ENCODE data around the gene ISG15. TPM values are rescaled to one million over a fixed set of nuclear protein-coding genes. Genes with fewer than 3 reads are reported as not detected.
"Not testable (repeated sequence)": the region's sequence is repeated elsewhere in the genome, so short reads cannot be mapped to it uniquely, and the experiment has no call there.

The ISG15 gene
- total and polyA plus RNA-seq, 10 donors = 23.3 to 230 (median 58.8) TPM

DNA sequence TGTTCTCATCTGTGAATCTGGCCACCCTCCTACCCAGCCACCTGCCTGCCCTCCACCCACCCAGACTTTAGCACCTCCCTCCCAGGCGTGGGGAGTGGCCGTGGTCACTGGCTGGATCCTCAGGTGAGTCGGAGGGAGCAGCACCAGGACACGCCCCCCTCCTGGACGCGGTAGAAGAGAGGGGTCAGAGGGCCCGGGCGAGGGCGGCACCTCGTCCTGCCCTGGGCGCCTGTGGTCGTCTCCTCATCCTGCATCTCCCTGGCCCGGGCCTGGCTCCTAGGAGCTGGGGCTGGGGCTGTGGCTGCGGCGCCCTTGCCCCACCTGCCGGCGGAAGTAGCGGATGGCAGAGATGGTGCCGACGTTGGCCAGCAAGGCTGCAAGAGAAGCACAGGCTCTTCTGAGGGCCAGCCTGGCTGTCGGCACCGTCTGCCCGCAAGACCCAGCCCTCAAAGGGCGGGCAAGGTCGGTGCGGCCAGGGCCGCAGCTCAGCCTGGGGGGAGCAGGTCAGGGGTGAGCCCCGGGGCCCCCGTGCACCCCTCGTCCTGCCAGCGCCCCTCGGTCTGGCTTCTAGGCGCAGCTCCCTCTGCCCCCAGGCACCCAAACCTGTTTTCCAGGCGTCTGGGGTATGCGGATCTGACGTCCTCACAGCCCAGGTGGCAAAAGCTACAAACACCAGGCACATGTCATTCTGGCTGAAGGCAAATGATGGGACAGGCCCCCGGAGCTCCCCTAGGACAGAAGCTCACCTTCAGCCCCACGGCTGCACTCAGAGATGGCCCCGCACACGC, 37.2 kb upstream of the ISG15 start:
- 3 to 10% (median 5%) methylated on average over 8 to 40 of the region's 40 CpGs for WGBS, 5 donors
- Histone ChIP-seq H3K9me3 (no peaks in the 10 kb centered on the region), H3K36me3 (no peaks in the 10 kb centered on the region), H3K4me1 (peaks cover 5 to 14% (median 9%) of the 10 kb centered on the region in 6 donors), H3K27me3 (replicated peaks in 1 of 7) (peaks cover 10 to 81% (median 53%) of the 10 kb centered on the region in 7 donors), H3K27ac (peak overlapping the region in 1 of 8 donors; percentile 23), H3K4me3 (peak overlapping the region in 6 of 8 donors; percentile 10 to 59 (median 20))
- TF ChIP-seq POLR2AphosphoS5 (IDR thresholded peaks at IDR 0.05) (peak in 1 of 3 donors; percentile 70), POLR2A (IDR thresholded peaks at IDR 0.05) (no peak)
- TF ChIP-seq, protein P1, sequence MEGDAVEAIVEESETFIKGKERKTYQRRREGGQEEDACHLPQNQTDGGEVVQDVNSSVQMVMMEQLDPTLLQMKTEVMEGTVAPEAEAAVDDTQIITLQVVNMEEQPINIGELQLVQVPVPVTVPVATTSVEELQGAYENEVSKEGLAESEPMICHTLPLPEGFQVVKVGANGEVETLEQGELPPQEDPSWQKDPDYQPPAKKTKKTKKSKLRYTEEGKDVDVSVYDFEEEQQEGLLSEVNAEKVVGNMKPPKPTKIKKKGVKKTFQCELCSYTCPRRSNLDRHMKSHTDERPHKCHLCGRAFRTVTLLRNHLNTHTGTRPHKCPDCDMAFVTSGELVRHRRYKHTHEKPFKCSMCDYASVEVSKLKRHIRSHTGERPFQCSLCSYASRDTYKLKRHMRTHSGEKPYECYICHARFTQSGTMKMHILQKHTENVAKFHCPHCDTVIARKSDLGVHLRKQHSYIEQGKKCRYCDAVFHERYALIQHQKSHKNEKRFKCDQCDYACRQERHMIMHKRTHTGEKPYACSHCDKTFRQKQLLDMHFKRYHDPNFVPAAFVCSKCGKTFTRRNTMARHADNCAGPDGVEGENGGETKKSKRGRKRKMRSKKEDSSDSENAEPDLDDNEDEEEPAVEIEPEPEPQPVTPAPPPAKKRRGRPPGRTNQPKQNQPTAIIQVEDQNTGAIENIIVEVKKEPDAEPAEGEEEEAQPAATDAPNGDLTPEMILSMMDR (IDR thresholded peaks at IDR 0.05 in 8 of 11, conservative IDR thresholded peaks at IDR 0.05 in 3 of 11) = peak in 9 of 11 experiments; percentile 44 to 84 (median 56)
- intact Hi-C loops (cut with DNase I; ENCODE audit: low total_unique reads) = no loop called here
- peak; percentile 88 for DNase-seq

DNA sequence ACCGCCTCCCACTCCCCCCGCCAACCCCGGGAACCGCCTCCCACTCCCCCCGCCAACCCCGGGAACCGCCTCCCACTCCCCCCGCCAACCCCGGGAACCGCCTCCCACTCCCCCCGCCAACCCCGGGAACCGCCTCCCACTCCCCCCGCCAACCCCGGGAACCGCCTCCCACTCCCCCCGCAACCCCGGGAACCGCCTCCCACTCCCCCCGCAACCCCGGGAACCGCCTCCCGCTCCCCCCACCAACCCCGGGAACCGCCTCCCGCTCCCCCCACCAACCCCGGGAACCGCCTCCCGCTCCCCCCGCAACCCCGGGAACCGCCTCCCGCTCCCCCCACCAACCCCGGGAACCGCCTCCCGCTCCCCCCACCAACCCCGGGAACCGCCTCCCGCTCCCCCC, 36.5 kb upstream of the ISG15 start:
- H3K27ac ChIP-seq; H3K4me3 ChIP-seq; DNase-seq; H3K9me3 ChIP-seq; intact Hi-C loops (cut with DNase I; ENCODE audit: low total_unique reads); H3K36me3 ChIP-seq: not testable (repeated sequence)
- Histone ChIP-seq H3K4me1 (peaks cover 5 to 14% (median 9%) of the 10 kb centered on the region in 6 donors), H3K27me3 (replicated peaks in 1 of 7) (peaks cover 6 to 81% (median 46%) of the 10 kb centered on the region in 7 donors)
- WGBS, 5 donors = 57 to 66% (median 64%) methylated on average over 13 to 16 of the region's 39 CpGs; no CpG with 5 or more reads in 2 of the 5 donors

DNA sequence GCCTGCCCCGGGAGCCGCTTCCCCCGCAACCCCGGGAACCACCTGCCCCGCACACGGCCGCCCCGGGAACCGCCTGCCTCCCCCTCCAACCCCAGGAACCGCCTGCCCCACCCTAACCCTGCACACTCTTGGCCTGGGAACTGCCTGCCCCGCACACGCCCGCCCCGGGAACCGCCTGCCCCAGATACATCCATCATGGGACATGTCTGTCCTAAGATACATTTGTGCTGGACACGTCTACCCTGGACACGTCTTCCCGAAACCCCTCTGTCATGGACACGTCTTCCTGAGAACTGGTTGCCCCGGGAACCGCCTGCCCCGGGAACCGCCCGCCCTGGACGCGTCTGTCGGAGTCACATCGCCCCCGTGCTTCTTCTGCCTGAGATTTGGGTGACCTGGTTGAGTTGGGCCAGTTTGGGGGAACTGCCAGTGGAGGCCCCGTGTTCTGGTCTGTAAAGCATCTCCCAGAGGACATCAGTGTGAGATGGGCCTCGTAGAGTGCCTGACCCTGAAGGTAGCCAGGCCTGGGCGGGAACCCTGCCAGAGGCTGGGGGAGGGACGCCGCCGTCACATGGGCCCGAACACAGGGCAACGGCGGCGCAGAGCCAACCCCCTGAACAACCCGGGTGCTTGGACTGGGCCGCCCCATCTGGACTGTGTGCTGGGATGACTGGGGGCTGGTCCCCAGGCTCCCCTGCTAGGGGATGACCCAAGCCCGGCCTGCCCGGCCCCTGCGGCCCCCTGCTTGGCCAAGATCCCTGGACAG, 35.0 kb upstream of the ISG15 start:
- no peak for TF ChIP-seq POLR2AphosphoS5 (IDR thresholded peaks at IDR 0.05)
- TF ChIP-seq, protein P1 (IDR thresholded peaks at IDR 0.05 in 8 of 11, conservative IDR thresholded peaks at IDR 0.05 in 3 of 11) = no peak
- TF ChIP-seq POLR2A (IDR thresholded peaks at IDR 0.05) = no peak
- H3K27me3 ChIP-seq (replicated peaks in 1 of 7) = peaks cover 0 to 81% (median 38%) of the 10 kb centered on the region in 7 donors
- H3K4me1 ChIP-seq = peaks cover 5 to 14% (median 9%) of the 10 kb centered on the region in 6 donors
- H3K36me3 ChIP-seq = no peaks in the 10 kb centered on the region
- WGBS, 5 donors = 88 to 92% (median 89%) methylated on average over 32 to 44 of the region's 44 CpGs
- no peaks in the 10 kb centered on the region for H3K9me3 ChIP-seq
- no peak overlapping the region for H3K27ac ChIP-seq
- no peak overlapping the region for H3K4me3 ChIP-seq
- intact Hi-C loops (cut with DNase I; ENCODE audit: low total_unique reads) = no loop called here
- DNase-seq = peak; percentile 66

- Histone ChIP-seq H3K4me1 (peaks cover 5 to 19% (median 10%) of the 10 kb centered on the region in 6 donors), H3K9me3 (no peaks in the 10 kb centered on the region), H3K27ac (no peak overlapping the region), H3K36me3 (no peaks in the 10 kb centered on the region), H3K4me3 (no peak overlapping the region), H3K27me3 (replicated peaks in 1 of 7) (peaks cover 0 to 81% (median 35%) of the 10 kb centered on the region in 7 donors)
- TF ChIP-seq, protein P1 (IDR thresholded peaks at IDR 0.05 in 8 of 11, conservative IDR thresholded peaks at IDR 0.05 in 3 of 11) = no peak
- no peak for TF ChIP-seq POLR2A (IDR thresholded peaks at IDR 0.05)
- no peak for TF ChIP-seq POLR2AphosphoS5 (IDR thresholded peaks at IDR 0.05)
- peak; percentile 71 for DNase-seq
- 88 to 97% (median 92%) methylated on average over 11 to 60 of the region's 60 CpGs for WGBS, 5 donors
- intact Hi-C loops (cut with DNase I; ENCODE audit: low total_unique reads) = no loop called here
Measured at GRCh38 chr1:978835-979743, 34.2 kb upstream of the ISG15 start.
